SK-N-SH treated with all-trans-retinoic acid at 6 μM for 48 hours (cell line): ENCODE data around the gene VOPP1.

Source experiments
- ARNTL ChIP-seq: fragments of 450-650 bp; formaldehyde crosslinking; IDR thresholded peaks from 2 replicates; pipeline ENCODE4 v1.5.0; 2020; ENCODE audit warnings: low read depth, mild to moderate bottlenecking, moderate library complexity, borderline replicate concordance
- CSRNP3 ChIP-seq: fragments of 250-450 bp; sonication (Bioruptor Pico); IDR thresholded peaks from 2 replicates; pipeline ENCODE4 v1.5.1; 2021; ENCODE audit warnings: mild to moderate bottlenecking, moderate library complexity
- ISL1 ChIP-seq: fragments of 250-450 bp; sonication (Bioruptor Pico); IDR thresholded peaks from 2 replicates; pipeline ENCODE4 v2.1.2; 2022; ENCODE audit warnings: mild to moderate bottlenecking, moderate library complexity
- RARB ChIP-seq: fragments of 250-450 bp; sonication (Bioruptor Pico); IDR thresholded peaks from 2 replicates; pipeline ENCODE4 v1.8.0; 2021; ENCODE audit warnings: mild to moderate bottlenecking, moderate library complexity
- TCF4 ChIP-seq: fragments of 250-450 bp; sonication (Bioruptor Pico); IDR thresholded peaks from 2 replicates; pipeline ENCODE4 v1.8.0; 2021; ENCODE audit warnings: mild to moderate bottlenecking, moderate library complexity, borderline replicate concordance
- ZFP30 ChIP-seq: fragments of 450-650 bp; formaldehyde crosslinking; IDR thresholded peaks from 2 replicates; pipeline ENCODE4 v1.5.0; 2022; ENCODE audit warnings: mild to moderate bottlenecking, moderate library complexity
- ZNF8 ChIP-seq: fragments of 450-650 bp; formaldehyde crosslinking; IDR thresholded peaks from 2 replicates; pipeline ENCODE4 v1.5.0; 2020; ENCODE audit warnings: mild to moderate bottlenecking, moderate library complexity

GRCh38 chr7:55425141-55425752 lies 147.1 kb downstream of the VOPP1 start:
- no peak for TF ChIP-seq ZNF8 (CRISPR knock-in tag)
- TF ChIP-seq ISL1: no peak
- TF ChIP-seq TCF4 (CRISPR knock-in tag): no peak
- TF ChIP-seq ZFP30 (CRISPR knock-in tag): no peak
- no peak for TF ChIP-seq ARNTL
- no peak for TF ChIP-seq CSRNP3 (CRISPR knock-in tag)
- no peak for TF ChIP-seq RARB (CRISPR knock-in tag)
